Activated CD4-positive, alpha-beta T cell treated with anti-CD3 and anti-CD28 coated beads, Interleukin-2, amount 10 ng/mL, durations not matched to agents 7 days and 5 days (primary cell): Measurements from ENCODE around the gene LPP. TPM values are rescaled to one million over a fixed set of nuclear protein-coding genes. Genes with fewer than 3 reads are reported as not detected.

ENCODE experiments used
- CTCF ChIA-PET: fragments of 350-600 bp; sonication (Branson Sonifier 250); formaldehyde crosslinking; loops from one replicate; lab custom pipeline; 2021; ENCODE audit warnings: antibody characterized with exemption; lab: Charles Lee
- POLR2A ChIA-PET: fragments of 350-600 bp; sonication (Branson Sonifier 250); formaldehyde crosslinking; loops from one replicate; lab custom pipeline; 2021; ENCODE audit warnings: antibody characterized with exemption; lab: Charles Lee
- DNase-seq: peaks from one replicate; pipeline ENCODE4 v3.0.0-alpha.2; 2020
- H3K27ac Mint-ChIP-seq: one replicate; pipeline ENCODE4 v1.8.0; 2021; ENCODE audit warnings: mild to moderate bottlenecking, moderate library complexity, mixed read lengths
- H3K27me3 Mint-ChIP-seq: one replicate; pipeline ENCODE4 v1.8.0; 2021; ENCODE audit warnings: mixed read lengths
- H3K36me3 Mint-ChIP-seq: one replicate; pipeline ENCODE4 v1.8.0; 2021; ENCODE audit warnings: low read depth, mixed read lengths
- H3K4me1 Mint-ChIP-seq: one replicate; pipeline ENCODE4 v1.8.0; 2021; ENCODE audit warnings: mixed read lengths
- H3K4me3 Mint-ChIP-seq: one replicate; pipeline ENCODE4 v1.8.0; 2021; ENCODE audit warnings: mild to moderate bottlenecking, moderate library complexity, mixed read lengths
- H3K9me3 Mint-ChIP-seq: one replicate; pipeline ENCODE4 v1.8.0; 2021; ENCODE audit warnings: mixed read lengths
- total RNA-seq, 2 experiments: library from RNA; stranded (reverse); gene quantifications; one replicate each; pipeline ENCODE4 v1.2.3, GENCODE V29; 2021

The LPP gene
- total RNA-seq, 2 experiments from 2014 or later = 63.6 to 70.3 TPM

DNA sequence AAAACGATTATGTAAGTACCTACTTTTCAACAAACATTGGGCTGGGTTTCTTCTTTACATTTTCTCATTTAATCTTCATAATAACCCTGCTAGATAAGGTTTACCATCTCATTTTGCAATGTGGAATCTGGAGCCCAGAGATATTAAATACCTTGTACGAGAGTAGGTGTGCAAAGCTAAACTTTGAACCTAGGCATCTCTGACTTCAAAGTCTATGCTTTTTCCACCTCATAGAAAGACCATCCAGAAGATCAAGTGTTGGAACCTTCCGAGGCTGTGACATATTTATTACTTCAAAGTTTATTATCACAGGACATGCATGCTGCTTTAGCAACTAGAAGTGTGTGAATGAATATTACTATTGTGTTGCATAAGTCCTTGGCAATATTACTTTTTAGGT lies 520.6 kb downstream of the LPP start:
- no peaks in the 10 kb centered on the region for H3K36me3 Mint-ChIP-seq
- no peak overlapping the region for H3K4me3 Mint-ChIP-seq
- H3K27me3 Mint-ChIP-seq = no peaks in the 10 kb centered on the region
- ChIA-PET CTCF (interaction anchor here (0.6 to 1.5 kb wide), 2 partner anchors 12 to 25 kb away, joined by 3 read pairs; no protein-coding TSS in a partner anchor), POLR2A (no interaction called here)
- H3K9me3 Mint-ChIP-seq = peaks cover 4% of the 10 kb centered on the region
- H3K27ac Mint-ChIP-seq = no peak overlapping the region
- peaks cover 9% of the 10 kb centered on the region for H3K4me1 Mint-ChIP-seq
- no peak for DNase-seq

DNA sequence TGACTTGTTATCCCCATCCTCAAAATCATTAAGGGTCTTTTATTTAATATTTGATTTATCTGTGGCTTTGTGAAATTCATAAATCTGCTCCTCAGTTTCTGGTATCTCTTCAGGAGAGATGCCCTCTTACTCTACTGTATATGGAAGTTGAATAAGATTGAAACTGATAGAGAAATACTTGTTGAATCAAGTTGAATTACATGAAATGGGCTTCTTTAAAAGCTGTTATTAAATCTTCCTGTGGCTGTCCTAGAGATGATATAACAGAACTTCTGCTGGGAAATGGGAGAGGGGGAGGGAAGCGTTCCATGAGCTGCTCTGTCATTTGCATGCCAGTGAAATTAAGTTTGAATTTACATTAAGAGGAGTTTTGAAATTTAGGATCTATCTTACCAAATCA lies 523.4 kb downstream of the LPP start:
- peaks cover 2% of the 10 kb centered on the region for H3K4me1 Mint-ChIP-seq
- peaks cover 2% of the 10 kb centered on the region for H3K36me3 Mint-ChIP-seq
- H3K9me3 Mint-ChIP-seq = peaks cover 4% of the 10 kb centered on the region
- ChIA-PET POLR2A (no interaction called here), CTCF (interaction anchor here (0.9 to 1.0 kb wide), 2 partner anchors 12 to 937 kb away, joined by 3 to 4 read pairs; no protein-coding TSS in a partner anchor)
- DNase-seq = no peak
- no peaks in the 10 kb centered on the region for H3K27me3 Mint-ChIP-seq
- no peak overlapping the region for H3K4me3 Mint-ChIP-seq
- no peak overlapping the region for H3K27ac Mint-ChIP-seq

DNA sequence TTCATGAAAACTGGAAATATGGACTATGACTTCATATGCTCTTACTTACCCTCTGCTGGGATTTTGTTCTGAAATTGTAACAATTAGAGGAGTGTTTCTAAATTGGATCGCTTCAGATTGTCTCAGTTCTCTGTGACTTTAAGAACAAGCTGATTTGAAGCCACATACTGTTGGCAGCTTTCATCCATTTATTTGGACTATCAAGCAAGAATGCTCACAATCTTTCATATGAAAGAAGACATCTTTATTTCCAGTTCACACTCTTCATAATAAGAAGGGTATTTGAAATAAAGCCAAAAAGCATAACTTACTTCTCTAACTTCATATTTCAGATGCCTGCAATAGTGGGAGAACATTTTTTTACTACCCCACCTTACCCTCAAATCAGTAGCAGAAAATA lies 526.2 kb downstream of the LPP start:
- Mint-ChIP-seq H3K27ac (no peak overlapping the region), H3K4me3 (no peak overlapping the region), H3K36me3 (peaks cover 2% of the 10 kb centered on the region), H3K27me3 (no peaks in the 10 kb centered on the region), H3K9me3 (peaks cover 4% of the 10 kb centered on the region), H3K4me1 (no peaks in the 10 kb centered on the region)
- ChIA-PET CTCF (no interaction called here), POLR2A (no interaction called here)
- DNase-seq = no peak

DNA sequence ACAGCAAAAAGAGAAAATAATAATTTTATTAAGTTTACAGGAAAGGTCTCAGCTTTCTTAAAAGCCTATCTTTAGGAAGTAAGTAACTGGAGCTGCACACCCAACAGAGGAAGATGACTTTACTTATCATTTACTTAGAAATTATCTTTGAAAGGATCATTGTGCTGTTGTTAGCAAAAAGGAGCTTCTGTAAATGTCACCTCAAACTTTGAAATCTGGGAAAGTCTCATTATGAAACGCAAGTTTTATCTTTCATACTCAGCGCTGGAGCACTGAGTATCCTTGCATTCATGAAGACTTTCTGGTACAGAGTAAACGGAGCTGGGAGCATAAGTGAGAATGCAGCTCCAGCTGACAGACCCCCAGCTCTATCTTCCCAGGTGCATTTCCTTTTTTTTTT lies 526.6 kb downstream of the LPP start:
- Mint-ChIP-seq H3K27ac (no peak overlapping the region), H3K27me3 (no peaks in the 10 kb centered on the region), H3K4me1 (no peaks in the 10 kb centered on the region), H3K4me3 (no peak overlapping the region), H3K9me3 (peaks cover 4% of the 10 kb centered on the region), H3K36me3 (peaks cover 2% of the 10 kb centered on the region)
- POLR2A ChIA-PET = no interaction called here
- CTCF ChIA-PET = interaction anchor here (0.7 to 1.1 kb wide), 2 partner anchors 15 to 59 kb away, joined by 4 read pairs; no protein-coding TSS in a partner anchor
- no peak for DNase-seq

DNA sequence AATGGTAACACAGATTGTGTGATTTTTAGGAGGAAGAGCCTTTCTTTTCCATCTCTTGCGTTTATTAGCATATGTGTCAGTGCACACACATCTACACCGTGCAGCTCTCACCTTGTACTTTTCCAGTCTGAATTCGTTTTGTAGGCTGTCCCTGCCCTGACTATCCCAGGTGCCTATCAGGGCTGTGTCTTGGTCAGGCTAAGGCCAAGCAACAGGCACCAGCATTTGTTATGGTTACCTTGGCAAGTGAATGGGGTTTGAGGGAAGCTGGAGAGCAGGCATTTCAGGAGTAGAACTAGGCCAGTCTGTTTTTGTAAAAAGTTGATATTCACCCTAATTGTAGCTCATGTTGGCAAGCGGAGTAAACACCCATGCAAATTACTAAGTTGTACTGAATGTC lies 528.4 kb downstream of the LPP start:
- no peaks in the 10 kb centered on the region for H3K27me3 Mint-ChIP-seq
- H3K4me3 Mint-ChIP-seq = no peak overlapping the region
- no peaks in the 10 kb centered on the region for H3K9me3 Mint-ChIP-seq
- H3K27ac Mint-ChIP-seq = no peak overlapping the region
- H3K36me3 Mint-ChIP-seq = peaks cover 2% of the 10 kb centered on the region
- POLR2A ChIA-PET = no interaction called here
- CTCF ChIA-PET = interaction anchor here (0.6 kb wide), 1 partner anchor 9 kb away, joined by 7 read pairs; no protein-coding TSS in a partner anchor
- peaks cover 5% of the 10 kb centered on the region for H3K4me1 Mint-ChIP-seq
- DNase-seq = no peak

DNA sequence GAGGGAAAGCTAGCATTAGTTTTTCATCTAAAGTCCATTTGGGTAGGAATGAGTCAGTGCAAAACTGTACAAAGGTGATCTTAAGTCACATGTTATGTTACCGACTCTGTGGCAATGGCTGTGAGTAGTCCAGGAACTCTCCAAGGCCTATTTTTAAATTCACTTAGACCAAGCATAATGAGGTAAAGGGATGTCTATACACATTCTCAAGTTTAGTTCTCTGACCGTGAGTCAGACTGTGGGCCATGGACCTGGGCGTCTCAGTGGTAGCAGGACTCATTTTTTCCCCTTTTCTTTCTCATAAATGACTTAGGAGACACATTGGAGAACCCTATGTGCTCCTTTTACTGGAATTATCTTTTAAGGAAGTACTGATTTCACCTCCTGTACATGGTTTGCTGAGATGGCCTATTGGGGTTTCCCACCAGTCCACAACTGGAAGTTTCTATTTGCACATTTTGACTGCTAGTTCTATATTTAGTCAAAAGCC lies 529.1 kb downstream of the LPP start:
- ChIA-PET CTCF (interaction anchor here (0.6 kb wide), 1 partner anchor 10 kb away, joined by 7 read pairs; no protein-coding TSS in a partner anchor), POLR2A (no interaction called here)
- Mint-ChIP-seq H3K4me1 (peaks cover 5% of the 10 kb centered on the region), H3K36me3 (peaks cover 2% of the 10 kb centered on the region), H3K9me3 (no peaks in the 10 kb centered on the region), H3K4me3 (no peak overlapping the region), H3K27ac (no peak overlapping the region), H3K27me3 (no peaks in the 10 kb centered on the region)
- DNase-seq = no peak

DNA sequence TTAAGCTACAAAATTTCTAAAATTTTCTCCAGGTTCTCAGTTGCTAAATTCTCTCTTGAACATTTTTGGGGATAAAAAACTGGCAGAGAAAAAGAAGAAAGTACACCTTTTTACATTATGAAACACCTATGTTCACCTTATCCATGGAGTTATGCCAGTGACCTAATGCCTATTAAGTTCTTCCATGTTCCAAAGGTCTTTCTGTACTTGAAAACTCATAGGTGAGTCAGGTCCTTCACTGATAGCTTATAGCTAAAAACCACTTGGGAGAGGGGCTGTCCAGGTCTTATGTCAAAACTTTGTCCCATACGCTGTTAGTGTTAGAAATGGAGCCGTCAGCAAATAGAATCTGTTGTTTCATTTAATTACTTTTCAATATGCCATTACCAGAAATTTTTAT lies 530.3 kb downstream of the LPP start:
- ChIA-PET POLR2A (no interaction called here), CTCF (interaction anchor here (1.2 kb wide), 1 partner anchor 24 kb away, joined by 3 read pairs; no protein-coding TSS in a partner anchor)
- H3K4me1 Mint-ChIP-seq = peaks cover 5% of the 10 kb centered on the region

DNA sequence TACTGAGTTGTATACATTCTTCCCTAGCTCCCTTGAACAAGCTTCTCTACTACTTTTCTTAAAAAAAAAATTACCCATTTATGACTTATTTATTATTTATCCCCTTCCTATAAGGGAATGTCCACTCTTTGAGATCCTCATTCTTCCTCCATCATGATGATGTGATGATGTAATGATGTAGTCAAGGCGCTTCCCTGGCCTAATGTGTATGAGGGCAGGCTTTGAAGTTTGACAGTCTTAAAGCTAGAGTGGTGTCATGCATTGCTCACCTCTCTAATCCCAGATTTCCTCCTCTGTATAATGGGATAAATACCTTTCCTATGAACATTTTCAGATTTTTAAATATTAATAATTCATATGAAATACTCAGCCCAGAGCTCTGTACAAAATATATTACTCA lies 531.8 kb downstream of the LPP start:
- H3K36me3 Mint-ChIP-seq = no peaks in the 10 kb centered on the region
- peaks cover 5% of the 10 kb centered on the region for H3K4me1 Mint-ChIP-seq
- no peaks in the 10 kb centered on the region for H3K9me3 Mint-ChIP-seq
- no peak for DNase-seq
- CTCF ChIA-PET = no interaction called here
- no peak overlapping the region for H3K4me3 Mint-ChIP-seq
- POLR2A ChIA-PET = no interaction called here
- H3K27me3 Mint-ChIP-seq = no peaks in the 10 kb centered on the region
- H3K27ac Mint-ChIP-seq = no peak overlapping the region

More for the DNA sequence above, 530.3 kb downstream of the LPP start:
- no peak for DNase-seq
- Mint-ChIP-seq H3K4me3 (no peak overlapping the region), H3K27me3 (no peaks in the 10 kb centered on the region), H3K9me3 (no peaks in the 10 kb centered on the region), H3K36me3 (peaks cover 2% of the 10 kb centered on the region), H3K27ac (no peak overlapping the region)

DNA sequence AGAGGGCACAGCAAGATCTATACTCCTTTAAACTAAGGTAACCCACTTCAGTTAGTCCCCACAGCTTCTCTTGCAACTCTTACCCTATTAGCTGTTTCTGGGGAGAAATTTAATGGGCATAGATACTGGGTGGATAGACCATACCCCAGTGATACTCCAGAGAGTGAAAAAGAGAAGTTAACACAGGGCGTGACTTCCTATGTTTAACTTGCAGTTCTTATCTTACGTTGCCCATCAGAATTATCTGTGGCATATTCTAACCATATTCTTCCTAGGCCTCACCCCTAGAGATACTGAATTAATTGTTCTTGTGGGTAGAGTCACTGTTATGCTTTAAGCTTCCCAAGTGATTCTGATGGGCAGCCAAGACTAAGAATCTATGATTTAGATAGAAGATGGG lies 532.4 kb downstream of the LPP start:
- Mint-ChIP-seq H3K36me3 (no peaks in the 10 kb centered on the region), H3K4me3 (no peak overlapping the region), H3K9me3 (no peaks in the 10 kb centered on the region), H3K27me3 (no peaks in the 10 kb centered on the region), H3K27ac (no peak overlapping the region), H3K4me1 (peaks cover 5% of the 10 kb centered on the region)
- POLR2A ChIA-PET = no interaction called here
- CTCF ChIA-PET = interaction anchor here (1.2 kb wide), 1 partner anchor 12 kb away, joined by 3 read pairs; no protein-coding TSS in a partner anchor
- no peak for DNase-seq

DNA sequence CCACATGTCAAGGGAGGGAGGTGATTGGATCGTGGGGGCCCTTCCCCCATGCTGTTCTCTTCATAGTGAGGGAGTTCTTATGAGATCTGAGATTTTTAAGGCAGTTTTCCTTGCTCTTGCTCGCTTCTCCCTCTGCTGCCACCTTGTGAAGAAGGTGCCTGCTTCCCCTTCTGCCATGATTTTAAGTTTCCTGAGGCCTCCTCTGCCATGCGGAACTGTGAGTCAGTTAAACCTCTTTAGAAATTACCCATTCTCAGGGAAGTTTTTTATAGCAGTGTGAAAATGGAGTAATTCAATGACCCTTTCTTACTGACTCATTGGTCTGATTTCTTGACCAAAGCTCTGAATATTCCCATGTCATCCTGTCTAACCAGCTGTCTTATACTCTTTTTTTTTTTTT lies 533.4 kb downstream of the LPP start:
- Mint-ChIP-seq H3K36me3 (no peaks in the 10 kb centered on the region), H3K4me3 (no peak overlapping the region), H3K27me3 (no peaks in the 10 kb centered on the region), H3K4me1 (peaks cover 5% of the 10 kb centered on the region), H3K27ac (no peak overlapping the region), H3K9me3 (no peaks in the 10 kb centered on the region)
- CTCF ChIA-PET = interaction anchor here (0.8 to 1.2 kb wide), 2 partner anchors 13 to 947 kb away, joined by 3 read pairs; no protein-coding TSS in a partner anchor
- no peak for DNase-seq
- POLR2A ChIA-PET = no interaction called here

DNA sequence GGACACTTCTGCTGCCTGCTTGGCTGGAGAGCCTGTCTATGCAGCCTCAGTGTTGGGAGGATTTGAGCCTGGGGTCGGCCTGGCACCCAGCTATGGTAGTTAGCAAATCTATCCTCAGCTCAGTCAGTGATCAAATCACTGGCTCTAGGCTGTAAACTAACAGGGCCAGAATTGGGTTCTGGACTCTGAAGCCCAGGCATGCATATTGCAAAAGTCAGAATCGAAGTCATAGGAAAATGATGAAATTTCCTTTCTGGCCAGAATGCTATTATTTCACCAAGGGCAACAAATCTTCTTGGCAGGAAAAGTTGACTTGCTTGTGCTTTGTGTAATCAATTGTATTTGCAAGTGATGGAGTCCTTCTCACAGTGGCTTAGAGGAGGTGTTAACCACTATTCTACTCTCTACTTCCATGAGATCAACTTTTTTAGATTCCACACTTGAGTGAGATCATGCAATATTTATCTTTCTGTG lies 535.2 kb downstream of the LPP start:
- ChIA-PET CTCF (interaction anchor here (0.7 to 1.0 kb wide), 3 partner anchors 12 to 942 kb away, joined by 3 to 4 read pairs (median 4); no protein-coding TSS in a partner anchor), POLR2A (interaction anchor here (0.6 kb wide), 1 partner anchor 644 kb away, joined by 4 read pairs; no protein-coding TSS in a partner anchor)
- no peak for DNase-seq
- H3K4me3 Mint-ChIP-seq = no peak overlapping the region
- peaks cover 5% of the 10 kb centered on the region for H3K4me1 Mint-ChIP-seq
- no peaks in the 10 kb centered on the region for H3K9me3 Mint-ChIP-seq
- H3K27me3 Mint-ChIP-seq = no peaks in the 10 kb centered on the region
- H3K27ac Mint-ChIP-seq = no peak overlapping the region
- no peaks in the 10 kb centered on the region for H3K36me3 Mint-ChIP-seq

DNA sequence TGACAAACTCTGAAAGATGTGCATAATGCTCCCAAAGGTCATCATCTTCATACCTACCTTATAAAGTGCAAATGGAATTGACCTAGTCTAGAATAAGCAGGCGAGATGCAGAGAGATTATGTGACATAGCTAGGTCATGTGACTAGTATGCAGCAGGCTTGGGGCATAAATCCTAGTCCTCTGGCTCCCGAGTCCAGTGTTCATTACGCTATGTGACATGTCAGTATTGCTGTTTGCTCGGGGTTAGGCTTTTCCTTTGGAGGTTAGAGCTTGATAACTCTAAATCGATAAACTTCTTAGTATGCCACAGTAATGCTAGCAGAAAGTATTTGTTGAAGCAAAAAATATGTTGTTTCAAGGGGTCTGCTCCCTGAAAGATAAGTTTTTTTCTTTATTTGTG lies 536.1 kb downstream of the LPP start:
- H3K9me3 Mint-ChIP-seq = no peaks in the 10 kb centered on the region
- H3K4me3 Mint-ChIP-seq = no peak overlapping the region
- H3K4me1 Mint-ChIP-seq = peaks cover 5% of the 10 kb centered on the region
- no peaks in the 10 kb centered on the region for H3K36me3 Mint-ChIP-seq
- POLR2A ChIA-PET = no interaction called here
- CTCF ChIA-PET = interaction anchor here (1.0 kb wide), 2 partner anchors 10 to 13 kb away, joined by 3 to 4 read pairs; no protein-coding TSS in a partner anchor
- H3K27me3 Mint-ChIP-seq = no peaks in the 10 kb centered on the region
- no peak overlapping the region for H3K27ac Mint-ChIP-seq
- no peak for DNase-seq

DNA sequence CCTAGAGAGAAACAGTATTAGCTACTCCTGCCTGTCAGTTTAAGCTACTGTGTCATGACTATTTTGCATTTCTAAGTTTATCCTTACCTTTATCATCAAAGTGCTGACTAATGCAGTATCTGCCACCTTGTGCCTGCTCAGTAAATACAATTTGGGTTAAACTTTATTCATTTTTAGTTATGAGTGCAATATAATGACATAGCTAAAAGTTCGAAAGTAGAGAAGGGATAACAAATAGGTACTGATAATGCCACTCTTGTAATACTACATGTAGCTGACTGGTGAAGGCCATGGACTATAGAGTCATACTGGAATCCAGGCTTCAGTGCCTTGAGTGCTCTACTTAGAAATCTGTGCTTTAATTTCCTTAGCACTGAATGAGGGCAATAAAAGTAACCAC lies 537.0 kb downstream of the LPP start:
- CTCF ChIA-PET = interaction anchor here (1.0 kb wide), 1 partner anchor 9 kb away, joined by 3 read pairs; no protein-coding TSS in a partner anchor
- POLR2A ChIA-PET = no interaction called here
- H3K9me3 Mint-ChIP-seq = no peaks in the 10 kb centered on the region
- no peak overlapping the region for H3K27ac Mint-ChIP-seq
- no peaks in the 10 kb centered on the region for H3K36me3 Mint-ChIP-seq
- H3K4me1 Mint-ChIP-seq = peaks cover 5% of the 10 kb centered on the region
- no peaks in the 10 kb centered on the region for H3K27me3 Mint-ChIP-seq
- no peak for DNase-seq
- H3K4me3 Mint-ChIP-seq = no peak overlapping the region
